ENCODE data around the gene ATXN1.

Gene ATXN1

GRCh38 chr6:16354692-16355091 lies 406.6 kb downstream of the ATXN1 start:
- TF ChIP-seq CTCF (IDR thresholded peaks at IDR 0.05; ENCODE audit: borderline replicate concordance, insufficient read depth, low read depth, low read length), result no peak
- no peak overlapping the region for H3K4me3 ChIP-seq (ENCODE audit: low read depth, low read length)

GRCh38 chr6:16352821-16353438 lies 408.3 kb downstream of the ATXN1 start:
- H3K4me3 ChIP-seq (ENCODE audit: low read depth, low read length), result no peak overlapping the region
- no peak for TF ChIP-seq CTCF (IDR thresholded peaks at IDR 0.05; ENCODE audit: borderline replicate concordance, insufficient read depth, low read depth, low read length)

GRCh38 chr6:16352258-16352635 lies 409.0 kb downstream of the ATXN1 start:
- no peak overlapping the region for H3K4me3 ChIP-seq (ENCODE audit: low read depth, low read length)
- TF ChIP-seq CTCF (IDR thresholded peaks at IDR 0.05; ENCODE audit: borderline replicate concordance, insufficient read depth, low read depth, low read length), result no peak

- TF ChIP-seq CTCF (IDR thresholded peaks at IDR 0.05; ENCODE audit: borderline replicate concordance, insufficient read depth, low read depth, low read length), result no peak
- no peak overlapping the region for H3K4me3 ChIP-seq (ENCODE audit: low read depth, low read length)
These were observed 411.7 kb downstream of the ATXN1 start for GRCh38 chr6:16349544-16349943.

GRCh38 chr6:16346831-16347230 lies 414.4 kb downstream of the ATXN1 start:
- TF ChIP-seq CTCF (IDR thresholded peaks at IDR 0.05; ENCODE audit: borderline replicate concordance, insufficient read depth, low read depth, low read length), result no peak
- no peak overlapping the region for H3K4me3 ChIP-seq (ENCODE audit: low read depth, low read length)

- no peak overlapping the region for H3K4me3 ChIP-seq (ENCODE audit: low read depth, low read length)
- no peak for TF ChIP-seq CTCF (IDR thresholded peaks at IDR 0.05; ENCODE audit: borderline replicate concordance, insufficient read depth, low read depth, low read length)
These were observed 415.6 kb downstream of the ATXN1 start for GRCh38 chr6:16345449-16346330.

GRCh38 chr6:16344756-16345155 lies 416.5 kb downstream of the ATXN1 start:
- H3K4me3 ChIP-seq (ENCODE audit: low read depth, low read length), result no peak overlapping the region
- TF ChIP-seq CTCF (IDR thresholded peaks at IDR 0.05; ENCODE audit: borderline replicate concordance, insufficient read depth, low read depth, low read length), result no peak

All from GM12875 (cell line).